NCI-H345 (cell line): ENCODE measurements around the gene MRPS18B.

Experiments used
- DNase-seq: peaks from one replicate; lab custom pipeline; 2025; lab: John Stamatoyannopoulos, UW

The MRPS18B gene

DNA sequence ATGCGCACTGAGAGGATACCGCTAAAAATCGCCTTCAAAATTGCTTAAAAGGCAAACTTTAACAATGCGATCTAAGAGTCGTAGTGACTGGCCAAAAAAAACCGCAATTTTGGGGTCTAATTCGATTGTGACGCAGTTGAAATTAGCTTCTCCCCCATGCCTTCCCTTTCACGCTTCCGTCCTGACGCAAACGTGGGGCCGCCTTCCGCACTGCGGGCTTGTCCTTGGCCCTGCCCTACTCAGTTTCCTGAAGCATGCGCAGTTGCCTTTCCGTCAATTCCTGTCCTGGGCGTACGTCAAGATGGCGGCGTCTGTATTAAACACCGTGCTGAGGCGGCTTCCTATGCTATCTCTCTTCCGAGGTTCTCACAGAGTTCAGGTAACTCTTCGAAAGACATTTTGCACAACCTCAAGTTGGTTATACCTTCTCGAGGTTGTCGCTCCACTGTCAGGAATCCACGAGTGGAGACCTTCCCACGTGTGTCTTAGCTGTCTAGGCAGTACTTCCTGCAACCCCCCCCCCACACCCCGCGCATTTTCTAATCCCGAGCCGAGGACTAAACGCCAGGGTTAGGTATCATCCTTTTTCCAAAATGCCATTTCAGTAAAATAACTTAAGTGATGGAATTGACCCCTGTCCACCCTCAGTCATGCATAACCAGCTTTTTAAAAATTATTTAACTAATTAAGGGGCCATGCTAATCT is at the start of gene MRPS18B:
TSS of gene MRPS18B (plus strand) at position 276 of the 705 bp plus-strand sequence. CDS start at position 302, 26 bp downstream.
- peak; percentile 97 for DNase-seq

- no peak for DNase-seq
Observed at GRCh38 chr6:30568245-30568644, 49.4 kb upstream of the MRPS18B start.

- DNase-seq: no peak
Observed at GRCh38 chr6:30570263-30570662, 47.4 kb upstream of the MRPS18B start.

- no peak for DNase-seq
Observed at GRCh38 chr6:30570740-30571074, 46.9 kb upstream of the MRPS18B start.

DNA sequence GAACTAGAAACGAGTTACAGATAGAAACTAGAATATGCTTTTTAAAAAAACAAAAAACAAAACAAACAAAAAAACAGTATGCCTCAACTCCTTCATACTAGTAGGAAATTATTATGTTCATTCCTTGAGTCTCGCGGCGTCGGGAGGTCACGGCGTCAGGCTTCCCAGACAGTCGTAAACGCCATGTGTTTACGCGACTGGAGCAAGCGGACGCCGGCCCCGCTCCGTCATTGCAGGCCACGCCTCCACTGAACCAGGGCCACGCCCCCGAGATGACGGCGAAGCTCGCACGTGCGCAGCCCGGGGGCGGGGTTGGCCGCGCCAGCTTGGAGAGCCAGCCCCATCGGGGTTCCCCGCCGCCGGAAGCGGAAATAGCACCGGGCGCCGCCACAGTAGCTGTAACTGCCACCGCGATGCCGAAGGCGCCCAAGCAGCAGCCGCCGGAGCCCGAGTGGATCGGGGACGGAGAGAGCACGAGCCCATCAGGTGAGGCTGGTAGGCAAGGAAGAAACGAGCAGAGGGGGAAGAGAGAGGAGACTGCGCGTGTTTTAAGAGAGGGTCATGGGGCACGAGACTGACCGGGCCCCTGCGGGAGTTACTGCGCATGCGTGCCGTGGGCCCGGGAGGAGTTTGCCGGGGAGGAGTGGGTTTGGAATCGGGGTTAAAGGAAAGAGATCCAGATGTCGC is 46.4 kb upstream of the MRPS18B start, which contains the start of gene ABCF1:
TSS of gene ABCF1 (plus strand) at position 368 of the 687 bp plus-strand sequence. CDS start at position 414, 46 bp downstream.
- DNase-seq: peak; percentile 97

DNA sequence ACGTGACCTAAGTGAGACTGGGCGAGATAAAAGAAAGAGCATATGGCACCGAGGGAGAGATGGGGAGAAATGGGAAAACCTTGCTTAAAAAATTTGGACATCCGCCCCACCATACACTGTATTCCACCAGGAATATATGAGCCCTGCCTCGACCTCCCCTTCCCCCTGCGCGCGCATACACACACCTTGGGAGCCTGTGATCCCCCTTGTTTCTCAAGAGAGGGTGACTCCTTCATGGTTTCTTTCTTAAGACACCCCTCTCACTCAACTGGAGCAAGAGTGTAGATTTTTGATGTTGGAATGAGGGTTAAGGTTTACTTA is 45.9 kb upstream of the MRPS18B start:
- DNase-seq: no peak

GRCh38 chr6:30572148-30572547 is 45.5 kb upstream of the MRPS18B start:
- no peak for DNase-seq

GRCh38 chr6:30573113-30573512 is 44.5 kb upstream of the MRPS18B start:
- DNase-seq: no peak

GRCh38 chr6:30578051-30578450 is 39.6 kb upstream of the MRPS18B start:
- no peak for DNase-seq

- no peak for DNase-seq
Observed at GRCh38 chr6:30583921-30584320, 33.7 kb upstream of the MRPS18B start.

GRCh38 chr6:30589754-30590358 is 27.8 kb upstream of the MRPS18B start:
- no peak for DNase-seq

DNA sequence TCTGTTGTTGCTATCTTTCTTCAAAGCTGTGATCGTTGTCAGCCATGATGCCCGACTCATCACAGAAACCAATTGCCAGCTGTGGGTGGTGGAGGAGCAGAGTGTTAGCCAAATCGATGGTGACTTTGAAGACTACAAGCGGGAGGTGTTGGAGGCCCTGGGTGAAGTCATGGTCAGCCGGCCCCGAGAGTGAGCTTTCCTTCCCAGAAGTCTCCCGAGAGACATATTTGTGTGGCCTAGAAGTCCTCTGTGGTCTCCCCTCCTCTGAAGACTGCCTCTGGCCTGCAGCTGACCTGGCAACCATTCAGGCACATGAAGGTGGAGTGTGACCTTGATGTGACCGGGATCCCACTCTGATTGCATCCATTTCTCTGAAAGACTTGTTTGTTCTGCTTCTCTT is 27.1 kb upstream of the MRPS18B start:
- no peak for DNase-seq

- no peak for DNase-seq
Observed at GRCh38 chr6:30591008-30591407, 26.6 kb upstream of the MRPS18B start.

DNA sequence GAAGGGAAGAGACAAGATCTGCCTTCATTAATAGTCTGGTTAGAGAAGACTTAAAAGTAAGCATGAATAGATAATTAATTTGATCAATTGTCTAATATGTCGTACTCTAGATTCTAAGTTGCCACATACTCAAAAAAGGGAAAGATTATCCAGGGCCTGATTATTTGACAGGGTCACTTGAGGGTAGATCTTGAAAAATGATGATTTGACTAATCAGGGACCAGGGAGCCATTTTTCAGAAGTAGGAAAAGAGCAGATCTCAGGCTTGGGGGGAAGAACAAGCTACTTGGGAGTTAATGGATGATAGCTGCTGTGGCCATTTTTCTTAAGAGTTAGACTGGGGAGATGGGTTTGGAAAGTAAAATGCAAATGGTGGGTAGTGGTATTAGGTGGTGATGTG is 25.4 kb upstream of the MRPS18B start:
- no peak for DNase-seq

GRCh38 chr6:30597315-30598144 is 20.1 kb upstream of the MRPS18B start:
- peak; percentile 63 for DNase-seq

- DNase-seq: no peak
Observed at GRCh38 chr6:30598912-30599624, 18.6 kb upstream of the MRPS18B start.

DNA sequence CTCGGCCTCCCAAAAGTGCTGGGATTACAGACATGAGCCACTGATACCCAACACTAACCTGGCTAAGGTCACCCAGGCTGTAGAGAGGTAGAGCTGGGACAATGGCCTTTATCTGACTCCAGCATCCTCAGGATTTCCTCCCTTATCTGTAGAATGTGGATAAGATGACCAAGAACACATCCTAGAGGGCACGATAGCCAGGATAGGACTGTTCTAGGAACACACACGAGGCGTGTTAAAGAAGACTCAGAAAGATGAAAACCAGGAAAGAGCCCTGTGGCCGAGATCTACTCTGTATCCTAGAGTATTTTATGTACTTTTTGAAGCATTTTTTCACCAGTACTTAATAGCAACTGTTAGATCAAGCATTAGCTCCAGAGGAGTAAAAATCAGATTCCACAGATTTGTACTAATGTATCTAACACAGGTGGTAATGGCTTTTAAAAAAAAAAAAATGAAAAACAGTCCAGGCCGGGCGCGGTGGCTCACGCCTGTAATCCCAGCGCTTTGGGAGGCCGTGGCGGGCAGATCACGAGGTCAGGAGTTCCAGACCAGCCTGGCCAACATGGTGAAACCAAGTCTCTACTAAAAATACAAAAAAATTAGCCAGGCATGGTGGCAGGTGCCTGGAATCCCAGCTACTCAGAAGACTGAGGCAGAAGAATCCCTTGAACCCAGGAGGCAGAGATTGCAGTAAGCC is 17.9 kb upstream of the MRPS18B start:
- DNase-seq: no peak

DNA sequence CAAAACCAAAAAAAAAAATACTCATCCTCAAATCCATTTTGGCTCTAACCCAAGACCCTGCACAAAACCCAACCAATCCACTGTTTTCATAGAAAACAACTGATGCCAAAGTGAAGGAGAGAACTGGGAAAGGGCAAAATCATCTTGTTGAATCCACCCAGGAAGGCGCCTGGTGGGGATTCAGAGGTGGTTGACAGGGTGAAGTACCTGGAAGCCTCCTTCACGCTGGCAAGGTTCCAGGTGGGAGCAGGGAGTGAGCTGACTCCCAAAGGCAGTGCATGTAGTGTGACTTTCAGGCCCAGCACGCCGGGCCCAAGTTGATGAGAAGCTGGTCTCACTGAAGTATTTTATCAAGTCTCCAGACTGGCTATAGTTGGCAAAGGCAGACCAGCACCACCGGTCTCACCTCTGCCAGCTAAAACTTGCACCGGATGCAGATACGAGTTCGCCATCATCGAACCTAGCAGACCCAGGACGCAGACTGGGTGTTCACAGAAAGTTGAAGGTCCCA is 17.1 kb upstream of the MRPS18B start:
- peak; percentile 30 for DNase-seq

GRCh38 chr6:30601436-30601814 is 16.2 kb upstream of the MRPS18B start:
- DNase-seq: no peak

- no peak for DNase-seq
Observed at GRCh38 chr6:30601815-30602641, 15.6 kb upstream of the MRPS18B start.
